Measurements from ENCODE around the gene ARID3A.

ARID3A gene

DNA sequence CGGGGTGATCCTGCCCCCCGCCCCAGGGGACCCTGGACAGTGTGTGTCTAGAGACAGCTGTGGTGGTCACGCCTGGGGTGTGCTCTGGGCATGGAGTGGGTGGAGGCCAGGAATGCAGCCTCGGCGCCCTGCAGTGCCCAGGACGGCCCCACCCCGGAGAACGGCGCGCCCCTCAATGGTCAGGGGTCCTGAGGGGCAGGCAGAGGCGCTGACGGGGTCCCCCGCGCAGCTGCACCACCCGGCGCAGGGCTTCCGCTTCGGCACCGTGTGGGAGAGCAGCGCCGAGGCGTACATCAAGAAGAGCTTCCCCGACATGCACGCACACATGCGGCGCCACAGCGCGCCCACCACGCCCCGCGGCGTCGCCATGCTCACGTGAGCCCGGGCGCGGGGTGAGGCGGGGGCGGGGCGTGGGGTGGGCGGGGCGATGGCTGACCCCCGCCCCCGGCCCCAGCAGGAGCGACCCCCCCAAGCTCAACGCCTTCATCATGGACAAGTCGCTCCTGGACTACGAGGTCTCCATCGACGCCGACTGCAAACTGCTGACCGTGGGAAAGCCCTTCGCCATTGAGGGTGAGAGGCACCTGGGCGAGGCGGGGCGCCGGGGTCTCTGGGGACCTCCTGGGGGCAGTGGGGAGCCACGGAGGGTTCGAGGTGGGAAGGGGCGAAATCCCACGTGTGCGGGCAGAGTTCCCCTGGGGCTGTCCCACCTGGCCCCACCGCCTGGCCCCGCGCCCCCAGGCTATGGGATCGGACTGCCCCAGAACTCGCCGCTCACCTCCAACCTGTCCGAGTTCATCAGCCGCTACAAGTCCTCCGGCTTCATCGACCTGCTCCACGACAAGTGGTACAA lies 81.8 kb downstream of the ARID3A start:
- DNase-seq: no peak

DNA sequence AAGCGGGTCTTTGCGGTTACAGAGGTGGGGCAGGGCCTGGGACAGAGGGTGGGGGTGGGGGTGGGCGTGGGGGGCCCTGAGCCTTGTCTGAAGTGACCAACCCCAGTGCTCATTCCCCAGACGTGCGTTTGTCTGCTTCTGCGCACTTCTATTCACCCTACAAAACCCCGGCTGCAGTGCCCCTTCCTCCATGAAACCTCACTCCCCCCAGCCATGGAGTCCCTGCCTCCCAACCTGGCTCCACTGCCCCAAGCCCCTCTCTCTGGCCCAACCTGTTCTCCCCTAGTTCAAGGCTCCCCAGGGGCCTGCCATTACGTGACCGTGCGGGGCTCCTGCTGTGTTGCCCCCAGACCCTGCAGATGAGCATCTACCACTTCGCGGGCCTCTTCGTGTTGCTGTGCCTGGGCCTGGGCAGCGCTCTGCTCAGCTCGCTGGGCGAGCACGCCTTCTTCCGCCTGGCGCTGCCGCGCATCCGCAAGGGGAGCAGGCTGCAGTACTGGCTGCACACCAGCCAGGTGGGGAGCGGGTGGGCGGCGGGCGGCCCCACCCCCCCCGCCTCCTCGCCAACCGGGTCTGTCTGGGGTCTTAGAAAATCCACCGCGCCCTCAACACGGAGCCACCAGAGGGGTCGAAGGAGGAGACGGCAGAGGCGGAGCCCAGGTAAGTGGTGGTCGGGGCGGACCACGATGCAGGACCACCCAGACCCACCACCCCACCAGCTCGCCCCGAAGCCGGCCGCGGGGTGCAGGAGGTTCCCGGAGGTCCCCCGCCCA lies 82.6 kb downstream of the ARID3A start:
- DNase-seq: no peak

- no peak for DNase-seq
Measured at GRCh38 chr19:1009041-1009980, 83.5 kb downstream of the ARID3A start.

DNA sequence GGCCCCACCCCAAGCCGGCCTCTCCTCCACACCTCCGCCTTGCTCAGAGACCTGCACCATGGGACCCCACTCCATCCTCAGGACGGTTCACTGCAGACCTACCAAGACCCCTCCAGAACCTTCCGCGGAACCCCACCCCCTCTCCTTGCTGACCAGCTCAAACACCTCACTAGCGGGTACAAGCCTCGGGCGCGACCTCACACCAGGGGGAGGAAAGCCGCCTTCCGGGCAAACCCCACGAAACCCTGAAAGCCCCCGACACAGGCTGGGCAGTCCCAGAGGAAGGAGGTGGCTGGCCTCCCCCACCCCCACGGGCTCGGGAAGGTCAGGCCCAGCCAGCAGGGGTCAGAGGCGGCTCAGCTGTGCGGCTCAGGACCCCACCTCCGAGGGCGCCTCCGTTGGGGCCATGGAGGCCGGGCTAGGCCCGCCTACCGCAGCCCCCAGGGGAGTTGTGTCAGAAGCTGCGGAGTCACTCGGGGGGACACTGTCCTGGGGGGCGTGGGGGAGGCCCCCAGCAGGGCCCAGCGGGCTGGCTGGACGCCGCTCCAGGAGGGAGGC lies 84.2 kb downstream of the ARID3A start:
- DNase-seq: no peak

- DNase-seq: no peak
Measured at GRCh38 chr19:1010586-1011510, 85.0 kb downstream of the ARID3A start.

GRCh38 chr19:1011831-1012333 lies 86.0 kb downstream of the ARID3A start:
- DNase-seq: no peak

GRCh38 chr19:1012334-1012733 lies 86.5 kb downstream of the ARID3A start:
- DNase-seq: no peak

DNA sequence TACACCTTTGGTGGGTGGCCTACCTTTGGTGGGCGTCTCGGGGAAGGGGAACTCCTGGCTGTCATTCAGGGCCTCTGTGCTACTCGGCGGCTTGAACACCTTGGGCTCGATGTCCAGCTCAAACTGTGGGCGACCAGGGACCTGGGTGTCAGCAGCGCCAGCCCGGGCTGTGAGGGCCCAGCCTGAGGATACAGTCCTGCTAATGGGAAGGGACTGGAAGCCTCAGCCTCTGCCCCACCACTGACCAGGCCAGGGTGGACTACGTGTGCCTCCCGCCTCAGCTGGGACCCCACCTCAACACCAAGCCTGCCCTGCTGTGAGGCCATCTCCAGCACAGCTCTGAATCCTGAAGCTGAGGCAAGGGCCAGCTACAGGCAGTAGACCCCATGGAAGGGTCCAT lies 87.4 kb downstream of the ARID3A start:
- no peak for DNase-seq

DNA sequence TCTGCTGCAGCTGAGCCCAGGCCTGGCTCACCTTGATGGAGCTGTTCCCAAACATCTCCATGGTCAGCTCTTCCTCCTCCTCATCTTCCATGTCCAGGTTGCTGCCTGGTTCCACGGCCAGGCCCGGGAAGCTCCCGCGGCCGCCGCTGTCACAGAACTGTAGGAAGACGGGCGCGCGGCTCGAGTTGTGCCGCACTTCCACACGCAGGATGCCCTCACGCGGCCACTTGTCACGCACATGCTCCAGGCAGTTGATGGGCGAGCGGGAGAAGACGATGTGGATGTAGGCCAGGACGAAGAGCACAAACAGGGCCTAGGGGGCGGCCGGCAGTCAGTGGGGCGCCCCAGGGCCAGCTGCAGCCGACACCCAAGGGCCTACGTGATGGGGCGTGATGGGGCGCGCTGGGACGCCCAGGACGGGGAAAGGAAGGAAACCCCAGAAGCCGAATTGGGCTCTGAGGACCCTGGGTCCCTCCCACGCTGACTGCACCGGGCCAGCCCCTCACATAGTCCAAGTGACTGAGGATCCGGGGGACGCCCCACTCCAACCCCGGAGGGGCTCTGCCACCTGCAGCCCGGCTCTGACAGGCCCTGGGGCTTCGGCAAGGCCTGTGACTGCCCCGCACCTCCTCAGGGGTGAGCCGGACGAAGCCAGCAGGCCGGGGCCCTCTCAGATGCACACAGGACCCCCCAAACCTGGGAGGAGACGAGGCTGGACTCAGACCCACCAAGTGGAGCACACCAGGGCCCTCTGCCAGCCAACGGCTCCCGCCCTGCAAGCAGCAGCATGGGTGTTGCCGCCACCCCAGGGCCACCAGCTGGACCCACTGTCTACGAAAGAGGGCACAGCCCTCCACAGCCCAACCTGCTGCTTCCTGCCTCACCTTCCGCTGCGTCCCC lies 88.6 kb downstream of the ARID3A start:
- DNase-seq: no peak

DNA sequence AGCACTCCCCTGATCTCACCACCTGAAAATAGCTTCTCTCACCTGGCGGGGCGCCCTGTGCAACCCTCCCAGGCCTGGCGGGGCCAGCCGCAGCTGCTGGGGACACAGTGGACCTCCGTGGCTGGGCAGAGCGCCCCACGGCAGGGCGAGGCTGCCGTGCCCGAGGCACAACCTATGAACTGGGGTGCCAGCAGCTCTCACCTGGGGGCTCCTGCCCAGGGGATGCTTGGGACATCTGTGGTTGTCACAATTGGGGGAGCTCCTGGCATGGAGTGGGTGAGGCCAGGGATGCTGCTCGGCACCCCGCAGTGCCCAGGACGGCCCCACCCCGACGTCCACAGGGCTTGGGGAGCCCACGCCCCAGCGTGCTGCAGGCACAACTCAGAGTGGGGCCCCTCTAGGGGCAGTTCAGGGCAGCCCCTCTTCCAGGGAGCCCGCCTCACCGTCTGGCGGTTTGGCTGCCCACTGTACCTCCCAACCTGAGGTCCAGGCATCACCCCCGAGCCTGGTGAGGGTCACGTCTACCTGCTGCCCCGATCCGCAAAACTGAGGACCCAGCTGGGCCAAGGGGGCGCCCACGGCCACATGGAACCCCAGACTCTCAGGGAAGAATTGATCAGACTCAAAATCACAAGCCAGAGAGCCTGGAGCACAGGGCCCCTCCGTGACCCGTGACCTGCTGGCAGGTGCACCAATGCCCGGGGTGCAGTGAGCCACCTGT lies 89.4 kb downstream of the ARID3A start:
- no peak for DNase-seq

- no peak for DNase-seq
Measured at GRCh38 chr19:1015782-1016646, 90.2 kb downstream of the ARID3A start.

DNA sequence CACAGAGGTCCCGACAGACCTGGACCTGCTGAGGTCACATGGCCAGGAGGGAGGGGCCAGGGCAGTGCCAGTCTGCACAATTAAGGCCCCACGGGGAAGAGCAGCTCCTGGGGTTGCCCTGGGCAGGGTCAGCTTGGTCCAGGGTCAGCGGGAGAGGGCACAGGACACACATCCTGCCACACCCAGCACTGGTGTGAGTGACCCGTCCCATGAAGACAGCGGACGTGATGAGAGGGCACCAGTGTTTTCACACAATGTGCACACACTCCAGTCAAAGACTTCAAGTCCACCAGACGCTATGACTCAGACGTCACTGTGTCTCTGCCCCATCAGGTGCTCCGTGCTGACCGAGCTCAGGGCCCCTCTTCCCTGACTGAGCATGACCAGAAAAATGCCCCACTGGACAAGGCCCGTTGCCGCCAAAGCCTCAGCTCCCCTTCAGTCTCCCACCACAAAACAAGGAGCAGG lies 90.8 kb downstream of the ARID3A start:
- DNase-seq: no peak

DNA sequence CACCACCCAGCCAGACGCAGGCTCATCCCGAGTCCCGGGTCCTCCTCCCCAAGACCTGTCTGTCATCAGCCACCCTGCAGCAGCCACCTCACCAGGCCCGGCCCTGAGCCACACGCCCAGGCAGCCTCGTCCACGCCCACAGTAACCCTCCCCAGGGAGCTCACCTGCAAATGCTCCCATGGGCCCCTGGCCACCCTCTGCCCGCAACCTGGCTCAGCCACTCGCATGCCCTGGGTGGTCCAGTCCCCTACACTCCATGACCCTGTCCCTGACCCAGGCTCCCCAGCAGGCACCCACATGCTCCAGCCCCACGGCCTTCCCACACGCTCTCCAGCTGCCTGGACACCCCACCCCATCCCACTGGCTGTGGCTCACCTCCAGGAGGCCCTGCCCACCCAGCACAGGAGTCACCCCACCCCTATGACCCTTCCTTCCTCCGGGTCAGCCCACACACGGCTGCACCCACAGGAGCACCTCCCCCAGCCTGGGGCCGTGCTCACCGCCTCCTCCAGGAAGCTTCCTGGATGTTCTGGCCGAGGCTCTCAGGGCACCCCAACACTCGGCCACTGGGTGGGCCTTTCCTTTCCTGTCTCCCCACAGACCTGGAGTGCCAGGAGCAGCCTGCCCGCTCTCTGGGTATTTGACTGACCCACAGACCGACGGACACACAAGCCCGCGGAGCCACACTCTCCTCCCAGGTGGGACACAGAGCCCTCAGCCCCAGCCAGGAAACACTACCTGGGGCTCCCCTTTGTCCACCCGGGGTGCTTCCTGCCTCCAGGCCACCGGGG lies 91.5 kb downstream of the ARID3A start:
- no peak for DNase-seq

DNA sequence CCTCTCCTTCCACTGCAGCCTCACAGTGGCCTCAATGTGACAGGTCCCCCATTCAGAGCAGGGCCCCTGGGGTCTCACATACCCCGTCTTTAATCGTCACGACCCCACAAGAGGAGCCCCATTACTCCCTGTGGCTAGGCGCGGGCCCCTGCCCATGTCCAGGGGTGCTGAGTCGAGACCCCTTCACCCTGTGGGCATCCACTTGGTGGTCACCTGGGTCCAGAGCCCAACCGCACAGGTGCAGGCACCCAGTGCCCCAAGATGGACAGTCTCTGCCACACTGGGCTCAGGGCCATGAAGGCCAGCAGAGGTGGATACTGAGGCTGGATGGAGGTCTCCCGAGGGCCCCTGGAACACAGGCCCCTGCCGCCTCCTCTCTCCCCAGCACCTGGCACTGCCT lies 92.1 kb downstream of the ARID3A start:
- no peak for DNase-seq

GRCh38 chr19:1018393-1018792 lies 92.6 kb downstream of the ARID3A start:
- DNase-seq: no peak

GRCh38 chr19:1018932-1019615 lies 93.2 kb downstream of the ARID3A start:
- no peak for DNase-seq

DNA sequence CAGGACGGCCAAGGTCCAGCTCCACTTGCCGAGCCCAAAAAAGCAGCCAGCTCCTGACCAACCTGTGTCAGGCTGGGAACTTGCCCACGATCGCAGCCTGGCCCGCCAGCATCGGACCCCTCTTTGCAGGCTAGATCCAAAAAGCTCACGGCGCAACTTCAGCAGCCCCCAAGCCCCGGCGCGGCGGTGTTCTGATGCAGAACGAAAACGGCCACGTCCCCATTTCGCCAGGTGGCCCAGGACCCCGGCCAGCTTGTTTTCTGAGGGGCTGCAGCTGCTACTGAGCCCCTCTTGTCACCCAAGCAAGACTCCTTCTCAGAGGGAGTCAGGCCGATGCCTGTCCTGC lies 93.8 kb downstream of the ARID3A start:
- no peak for DNase-seq

All from stimulated activated naive CD4-positive, alpha-beta T cell (primary cell).